Skeletal muscle satellite cell (primary cell): ENCODE results near the gene ROPN1.

Source experiments
- H3K27me3 ChIP-seq: 2 replicates; pipeline ENCODE4 v1.7.0; 2013; ENCODE audit warnings: low read length; ENCODE audit not compliant: control insufficient read depth, insufficient read depth
- H3K36me3 ChIP-seq: 2 replicates; pipeline ENCODE4 v1.7.0; 2013; ENCODE audit warnings: mild to moderate bottlenecking, control low read depth, low read length; ENCODE audit not compliant: insufficient read depth
- H3K4me1 ChIP-seq: 2 replicates; pipeline ENCODE4 v1.7.0; 2013; ENCODE audit warnings: low read length; ENCODE audit not compliant: control insufficient read depth, insufficient read depth
- H3K4me2 ChIP-seq: 2 replicates; pipeline ENCODE4 v1.7.0; 2013; ENCODE audit warnings: mild to moderate bottlenecking, low read length
- H3K4me3 ChIP-seq: 2 replicates; pipeline ENCODE4 v1.7.0; 2013; ENCODE audit warnings: low read length
- H3K9ac ChIP-seq: 2 replicates; pipeline ENCODE4 v1.7.0; 2013; ENCODE audit warnings: mild to moderate bottlenecking, low read depth, low read length, moderate library complexity
- H3K9me3 ChIP-seq: replicated peaks from 2 replicates; pipeline ENCODE4 v1.7.0; 2013; ENCODE audit warnings: mild to moderate bottlenecking, control low read depth, low read length

The ROPN1 gene

DNA sequence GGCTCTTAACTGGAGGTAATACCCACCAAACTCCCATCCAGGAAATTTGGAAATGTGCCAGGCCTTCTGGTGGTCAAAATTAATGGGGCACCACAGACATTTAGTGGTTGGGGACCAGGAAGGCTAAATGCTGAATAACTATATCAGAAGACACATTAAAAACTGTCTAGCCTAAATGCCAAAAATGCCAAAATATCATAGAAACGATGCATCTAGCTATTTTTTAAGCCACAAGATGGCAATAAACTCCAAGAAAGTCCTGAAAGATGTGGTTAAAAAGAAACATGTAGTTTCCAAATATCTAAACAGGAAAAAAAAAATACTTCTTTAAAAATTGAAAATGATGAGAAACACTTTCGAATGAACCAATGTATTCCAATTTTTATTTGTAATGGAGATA, 50.8 kb downstream of the ROPN1 start:
- Histone ChIP-seq H3K36me3 (peaks cover 18% of the 10 kb centered on the region), H3K4me1 (no peaks in the 10 kb centered on the region), H3K4me3 (no peak overlapping the region), H3K27me3 (no peaks in the 10 kb centered on the region), H3K9me3 (no peaks in the 10 kb centered on the region), H3K4me2 (no peak overlapping the region), H3K9ac (no peak overlapping the region)

GRCh38 chr3:123939706-123940105, 52.2 kb downstream of the ROPN1 start:
- no peaks in the 10 kb centered on the region for H3K4me1 ChIP-seq
- H3K36me3 ChIP-seq = peaks cover 16% of the 10 kb centered on the region
- H3K9me3 ChIP-seq = no peaks in the 10 kb centered on the region
- no peaks in the 10 kb centered on the region for H3K27me3 ChIP-seq
- no peak overlapping the region for H3K4me3 ChIP-seq
- H3K4me2 ChIP-seq = no peak overlapping the region
- no peak overlapping the region for H3K9ac ChIP-seq

DNA sequence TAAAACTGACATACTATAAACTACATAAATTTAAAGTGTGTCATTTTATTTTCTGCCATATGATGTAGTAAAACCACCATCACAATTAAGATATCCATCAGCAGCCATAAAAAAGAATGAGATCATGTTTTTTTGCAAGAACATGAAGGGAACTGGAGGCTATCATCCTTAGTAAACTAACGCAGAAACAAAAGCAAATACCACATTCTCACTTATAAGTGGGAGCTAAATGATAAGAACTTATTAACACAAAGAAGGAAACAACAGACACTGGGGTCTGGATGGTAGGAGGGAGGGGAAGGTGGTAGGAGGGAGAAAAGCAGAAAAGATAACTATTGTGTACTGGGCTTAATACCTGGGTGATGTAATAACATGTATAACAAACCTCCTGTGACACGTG, 55.5 kb downstream of the ROPN1 start:
- peaks cover 4% of the 10 kb centered on the region for H3K36me3 ChIP-seq
- H3K4me1 ChIP-seq = no peaks in the 10 kb centered on the region
- H3K4me3 ChIP-seq = no peak overlapping the region
- H3K4me2 ChIP-seq = no peak overlapping the region
- H3K27me3 ChIP-seq = no peaks in the 10 kb centered on the region
- H3K9me3 ChIP-seq = no peaks in the 10 kb centered on the region
- no peak overlapping the region for H3K9ac ChIP-seq

- no peaks in the 10 kb centered on the region for H3K4me1 ChIP-seq
- no peak overlapping the region for H3K4me2 ChIP-seq
- no peaks in the 10 kb centered on the region for H3K27me3 ChIP-seq
- H3K9ac ChIP-seq = no peak overlapping the region
- H3K36me3 ChIP-seq = peaks cover 6% of the 10 kb centered on the region
- no peaks in the 10 kb centered on the region for H3K9me3 ChIP-seq
- no peak overlapping the region for H3K4me3 ChIP-seq
These were observed 56.1 kb downstream of the ROPN1 start for GRCh38 chr3:123935830-123936229.

DNA sequence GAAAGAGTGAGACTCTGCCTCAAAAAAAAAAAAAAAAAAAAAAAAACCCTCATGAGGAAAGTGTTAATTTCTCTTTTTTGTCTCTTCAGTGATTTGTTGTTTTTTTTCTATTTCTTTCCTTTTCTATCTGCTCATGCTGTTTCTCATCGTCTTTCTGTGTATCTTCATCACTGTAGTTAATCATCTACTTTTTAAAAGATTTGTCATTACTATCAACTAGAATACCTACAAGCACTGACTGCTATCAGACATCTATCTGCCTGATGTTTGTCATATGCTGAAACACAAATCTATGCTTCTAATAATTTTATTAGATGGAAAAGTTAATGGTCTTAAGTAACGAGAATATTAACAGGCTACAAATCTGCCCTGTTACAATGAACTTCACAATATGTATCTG, 57.7 kb downstream of the ROPN1 start:
- no peaks in the 10 kb centered on the region for H3K27me3 ChIP-seq
- no peak overlapping the region for H3K4me2 ChIP-seq
- H3K4me1 ChIP-seq = no peaks in the 10 kb centered on the region
- H3K9ac ChIP-seq = no peak overlapping the region
- no peaks in the 10 kb centered on the region for H3K9me3 ChIP-seq
- peaks cover 13% of the 10 kb centered on the region for H3K36me3 ChIP-seq
- H3K4me3 ChIP-seq = no peak overlapping the region

- H3K9me3 ChIP-seq = no peaks in the 10 kb centered on the region
- H3K36me3 ChIP-seq = peaks cover 16% of the 10 kb centered on the region
- no peak overlapping the region for H3K9ac ChIP-seq
These were observed 61.5 kb downstream of the ROPN1 start for GRCh38 chr3:123930445-123930844.

GRCh38 chr3:123929325-123929724, 62.6 kb downstream of the ROPN1 start:
- no peak overlapping the region for H3K4me3 ChIP-seq
- H3K4me1 ChIP-seq = no peaks in the 10 kb centered on the region
- H3K36me3 ChIP-seq = peaks cover 16% of the 10 kb centered on the region
- H3K4me2 ChIP-seq = no peak overlapping the region
- H3K9me3 ChIP-seq = no peaks in the 10 kb centered on the region
- H3K9ac ChIP-seq = no peak overlapping the region
- H3K27me3 ChIP-seq = no peaks in the 10 kb centered on the region

More at GRCh38 chr3:123930445-123930844, 61.5 kb downstream of the ROPN1 start:
- Histone ChIP-seq H3K4me2 (no peak overlapping the region), H3K27me3 (no peaks in the 10 kb centered on the region), H3K4me3 (no peak overlapping the region), H3K4me1 (no peaks in the 10 kb centered on the region)

DNA sequence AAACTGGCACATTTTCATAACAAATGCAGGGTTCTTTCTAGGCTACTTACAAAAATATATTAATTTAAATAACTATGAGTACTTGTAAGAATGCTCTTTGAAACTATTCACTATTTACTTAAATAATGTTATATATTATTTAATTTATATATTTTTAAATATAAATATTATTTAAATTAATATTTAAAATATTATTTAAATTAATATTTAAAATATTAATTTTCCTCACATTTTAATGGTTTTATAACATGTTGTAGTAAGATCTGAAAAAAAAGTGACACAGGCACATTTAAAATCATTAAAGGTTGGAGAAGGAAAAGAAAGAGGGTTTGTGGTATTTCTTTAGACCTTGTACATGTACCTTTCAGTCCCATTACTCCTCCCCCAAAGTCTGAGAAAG, 65.5 kb downstream of the ROPN1 start:
- Histone ChIP-seq H3K4me2 (no peak overlapping the region), H3K9ac (no peak overlapping the region), H3K36me3 (peaks cover 21% of the 10 kb centered on the region), H3K4me1 (no peaks in the 10 kb centered on the region), H3K4me3 (no peak overlapping the region), H3K27me3 (no peaks in the 10 kb centered on the region), H3K9me3 (no peaks in the 10 kb centered on the region)

DNA sequence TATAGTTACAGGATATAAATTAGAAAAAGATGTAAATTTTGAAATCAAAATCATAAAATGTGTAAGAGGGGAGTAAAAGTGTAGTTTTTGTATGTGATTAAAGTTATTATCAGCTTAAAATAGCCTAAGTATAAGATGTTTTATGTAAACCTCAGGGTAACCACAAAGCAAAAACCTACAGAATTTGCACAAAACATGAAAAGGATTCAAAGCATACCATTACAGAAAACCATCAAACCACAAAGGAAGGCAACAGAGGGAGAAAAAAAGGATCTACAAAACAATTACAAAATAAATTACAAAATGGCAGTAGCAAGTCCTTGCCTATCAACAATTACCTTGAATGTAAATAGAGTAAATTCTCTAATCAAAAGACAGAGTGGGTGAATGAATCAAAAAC, 71.1 kb downstream of the ROPN1 start:
- Histone ChIP-seq H3K9me3 (no peaks in the 10 kb centered on the region), H3K27me3 (no peaks in the 10 kb centered on the region), H3K9ac (no peak overlapping the region), H3K4me3 (no peak overlapping the region), H3K4me1 (no peaks in the 10 kb centered on the region), H3K4me2 (no peak overlapping the region), H3K36me3 (peaks cover 35% of the 10 kb centered on the region)

GRCh38 chr3:123920383-123920782, 71.5 kb downstream of the ROPN1 start:
- H3K4me3 ChIP-seq = no peak overlapping the region
- no peaks in the 10 kb centered on the region for H3K9me3 ChIP-seq
- H3K36me3 ChIP-seq = peaks cover 32% of the 10 kb centered on the region
- H3K27me3 ChIP-seq = no peaks in the 10 kb centered on the region
- no peaks in the 10 kb centered on the region for H3K4me1 ChIP-seq
- no peak overlapping the region for H3K9ac ChIP-seq
- no peak overlapping the region for H3K4me2 ChIP-seq

- no peak overlapping the region for H3K9ac ChIP-seq
- H3K36me3 ChIP-seq = peaks cover 37% of the 10 kb centered on the region
- H3K9me3 ChIP-seq = no peaks in the 10 kb centered on the region
- no peaks in the 10 kb centered on the region for H3K27me3 ChIP-seq
- H3K4me3 ChIP-seq = no peak overlapping the region
- no peaks in the 10 kb centered on the region for H3K4me1 ChIP-seq
- H3K4me2 ChIP-seq = no peak overlapping the region
These were observed 72.6 kb downstream of the ROPN1 start for GRCh38 chr3:123919353-123919752.
